Measurements from ENCODE around the gene HDHD5.

GRCh38 chr22:17158568-17159503, at the start of gene HDHD5:
- TF ChIP-seq, protein P1, sequence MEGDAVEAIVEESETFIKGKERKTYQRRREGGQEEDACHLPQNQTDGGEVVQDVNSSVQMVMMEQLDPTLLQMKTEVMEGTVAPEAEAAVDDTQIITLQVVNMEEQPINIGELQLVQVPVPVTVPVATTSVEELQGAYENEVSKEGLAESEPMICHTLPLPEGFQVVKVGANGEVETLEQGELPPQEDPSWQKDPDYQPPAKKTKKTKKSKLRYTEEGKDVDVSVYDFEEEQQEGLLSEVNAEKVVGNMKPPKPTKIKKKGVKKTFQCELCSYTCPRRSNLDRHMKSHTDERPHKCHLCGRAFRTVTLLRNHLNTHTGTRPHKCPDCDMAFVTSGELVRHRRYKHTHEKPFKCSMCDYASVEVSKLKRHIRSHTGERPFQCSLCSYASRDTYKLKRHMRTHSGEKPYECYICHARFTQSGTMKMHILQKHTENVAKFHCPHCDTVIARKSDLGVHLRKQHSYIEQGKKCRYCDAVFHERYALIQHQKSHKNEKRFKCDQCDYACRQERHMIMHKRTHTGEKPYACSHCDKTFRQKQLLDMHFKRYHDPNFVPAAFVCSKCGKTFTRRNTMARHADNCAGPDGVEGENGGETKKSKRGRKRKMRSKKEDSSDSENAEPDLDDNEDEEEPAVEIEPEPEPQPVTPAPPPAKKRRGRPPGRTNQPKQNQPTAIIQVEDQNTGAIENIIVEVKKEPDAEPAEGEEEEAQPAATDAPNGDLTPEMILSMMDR (IDR thresholded peaks at IDR 0.05) = no peak
- TF ChIP-seq POLR2A (IDR thresholded peaks at IDR 0.05) = no peak
